HT1080 (cell line): Measurements from ENCODE around the gene CTSZ. TPM values are rescaled to one million over a fixed set of nuclear protein-coding genes. Genes with fewer than 3 reads are reported as not detected.
"Not testable (repeated sequence)": the region's sequence is repeated elsewhere in the genome, so short reads cannot be mapped to it uniquely, and the experiment has no call there.

Experiments
- DNase-seq: peaks from one replicate; pipeline ENCODE4 v3.0.0-alpha.2; 2015; ENCODE audit warnings: low read depth
- total RNA-seq: library from RNA; depleted of rRNA; stranded (reverse); fragments of >200 nt; shearing (Covaris generic); gene quantifications from 2 replicates; pipeline ENCODE4 v1.2.3, GENCODE V29; 2014

CTSZ gene
- total RNA-seq, 1 experiment from 2014 or later: 110 TPM

- DNase-seq: no peak
Observed at GRCh38 chr20:59014680-59015389, 7.8 kb upstream of the CTSZ start.

DNA sequence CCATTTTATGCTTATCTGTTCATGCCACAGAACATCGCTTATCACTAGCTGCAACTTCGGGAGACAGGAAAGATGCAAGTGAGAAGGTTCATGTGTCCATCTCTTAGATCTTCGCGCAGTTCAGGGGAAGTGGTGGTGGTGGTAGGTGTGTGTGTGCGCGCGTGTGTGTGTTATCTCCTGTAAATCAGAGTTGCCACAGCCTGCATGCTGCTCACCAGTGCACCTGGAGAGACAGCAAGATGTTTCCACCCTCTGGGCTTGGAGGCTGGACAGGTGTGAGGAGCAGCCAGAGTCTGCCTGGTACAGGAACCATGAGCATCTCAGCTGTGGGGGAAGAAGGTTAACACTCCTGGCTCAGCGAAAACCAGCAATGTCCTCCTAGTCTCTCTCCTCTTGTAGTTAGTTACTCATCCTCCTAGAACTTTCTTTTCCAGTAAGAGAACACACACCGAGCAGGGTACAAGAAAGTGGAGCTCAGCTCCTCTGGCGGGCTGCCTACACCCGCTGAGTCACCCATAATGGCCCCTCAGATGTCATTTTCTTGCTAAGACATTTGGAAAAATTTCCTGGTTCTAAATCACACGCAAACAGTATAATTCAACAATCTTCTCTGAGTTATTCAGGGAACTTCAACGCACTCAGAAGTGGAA lies 7.0 kb upstream of the CTSZ start:
- DNase-seq: peak; percentile 27

DNA sequence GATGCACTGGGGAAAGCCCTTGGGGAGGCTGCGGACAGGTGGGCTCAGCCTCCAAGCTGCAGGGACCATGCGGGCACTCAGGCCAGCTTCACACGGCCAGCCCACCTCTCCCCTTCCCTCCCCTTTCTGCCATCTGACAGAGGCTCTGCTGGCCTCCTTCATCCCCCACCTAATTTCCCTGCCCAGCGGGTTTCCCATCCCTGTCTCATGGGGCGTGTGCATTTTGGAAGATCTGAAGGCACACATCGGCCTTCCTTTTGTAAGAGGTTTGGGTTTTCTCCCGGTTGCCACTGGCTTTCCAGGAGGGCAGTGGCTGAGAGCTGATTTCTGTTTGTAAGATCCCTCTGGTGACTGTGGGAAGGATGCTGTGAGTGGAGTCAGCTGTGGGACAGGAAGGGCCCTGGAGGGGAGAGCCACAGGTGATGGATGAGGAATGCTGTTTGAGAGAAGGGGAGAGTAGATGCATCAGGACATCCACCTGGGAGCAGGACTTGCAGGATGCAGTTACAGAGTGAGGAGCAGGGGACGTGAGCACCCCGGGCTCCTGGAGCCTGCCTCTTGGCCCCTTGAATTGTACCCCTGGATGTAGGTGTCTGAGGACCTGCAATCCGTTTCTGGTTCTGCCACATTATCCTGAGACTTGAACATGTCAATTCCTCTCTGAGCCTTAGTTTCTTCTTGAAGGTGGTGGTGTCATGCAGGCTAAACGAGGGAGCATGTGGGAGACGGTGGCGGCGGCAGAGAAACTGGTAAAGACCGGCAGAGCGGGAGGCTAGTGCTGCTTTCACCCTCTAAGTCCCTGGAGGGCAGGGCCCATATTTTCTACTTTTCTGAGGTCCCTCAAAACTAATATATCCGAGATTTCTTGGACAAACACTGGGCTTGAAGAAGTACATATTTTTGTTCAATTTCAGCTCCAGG lies 6.2 kb upstream of the CTSZ start:
- no peak for DNase-seq

DNA sequence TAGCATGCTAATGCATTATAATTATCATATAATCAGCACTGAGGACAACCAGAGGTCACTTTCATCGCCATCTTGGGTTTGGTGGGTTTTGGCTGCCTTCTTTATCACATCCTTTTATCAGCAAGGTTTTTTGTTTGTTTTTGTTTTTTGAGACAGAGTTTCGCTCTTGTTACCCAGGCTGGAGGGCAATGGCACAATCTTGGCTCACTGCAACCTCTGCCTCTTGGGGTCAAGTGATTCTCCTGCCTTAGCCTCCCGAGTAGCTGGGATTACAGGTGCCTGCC lies 4.8 kb upstream of the CTSZ start:
- not testable (repeated sequence) for DNase-seq

DNA sequence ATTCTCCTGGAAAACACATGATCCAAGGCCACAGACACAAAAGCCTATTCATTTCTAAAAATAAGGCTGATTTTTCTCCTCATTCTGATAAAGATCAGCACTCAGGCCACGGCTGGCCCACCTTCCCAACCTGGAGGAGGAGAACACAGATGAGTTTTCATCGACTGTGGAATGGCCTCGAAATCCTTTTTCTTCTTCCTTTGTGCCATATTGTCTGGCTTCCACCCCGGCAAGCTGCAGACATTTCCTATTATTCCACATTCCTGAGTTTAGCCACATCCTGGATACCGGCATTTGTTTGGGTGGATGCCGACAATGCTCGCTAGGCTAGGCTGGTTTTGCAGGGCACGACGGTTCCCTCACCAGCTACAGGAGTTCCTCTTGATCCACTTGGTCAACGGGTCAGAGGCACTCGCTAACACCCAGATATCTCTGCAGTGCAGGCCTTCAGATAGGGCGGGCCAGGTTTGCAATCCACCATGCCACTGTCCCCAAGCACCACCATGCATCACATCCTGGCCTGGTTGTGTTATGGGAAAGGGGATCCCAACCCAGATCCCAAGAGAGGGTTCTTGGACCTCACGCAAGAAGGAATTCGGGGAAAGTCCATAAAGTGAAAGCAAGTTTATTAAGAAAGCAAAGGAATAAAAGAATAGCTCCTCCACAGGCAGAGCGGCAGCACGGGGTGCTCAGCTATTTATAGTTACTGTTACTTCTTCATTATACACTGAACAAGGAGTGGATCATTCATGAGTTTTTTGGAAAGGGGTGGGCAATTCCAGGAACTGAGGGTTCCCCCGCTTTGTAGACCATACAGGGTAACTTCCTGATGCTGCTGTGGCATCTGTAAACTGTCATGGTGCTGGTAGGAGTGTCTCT lies 4.2 kb upstream of the CTSZ start:
- peak; percentile 89 for DNase-seq

GRCh38 chr20:59010321-59010994 lies 3.4 kb upstream of the CTSZ start:
- peak; percentile 30 for DNase-seq

GRCh38 chr20:59008715-59009336 lies 1.8 kb upstream of the CTSZ start:
- DNase-seq: no peak

- DNase-seq: no peak
Observed at GRCh38 chr20:59007665-59008511, 834 bp upstream of the CTSZ start.

- peak; percentile 14 for DNase-seq
Observed at GRCh38 chr20:59006167-59006863, 739 bp downstream of the CTSZ start.

GRCh38 chr20:59005523-59006166 lies 1.4 kb downstream of the CTSZ start:
- DNase-seq: no peak

DNA sequence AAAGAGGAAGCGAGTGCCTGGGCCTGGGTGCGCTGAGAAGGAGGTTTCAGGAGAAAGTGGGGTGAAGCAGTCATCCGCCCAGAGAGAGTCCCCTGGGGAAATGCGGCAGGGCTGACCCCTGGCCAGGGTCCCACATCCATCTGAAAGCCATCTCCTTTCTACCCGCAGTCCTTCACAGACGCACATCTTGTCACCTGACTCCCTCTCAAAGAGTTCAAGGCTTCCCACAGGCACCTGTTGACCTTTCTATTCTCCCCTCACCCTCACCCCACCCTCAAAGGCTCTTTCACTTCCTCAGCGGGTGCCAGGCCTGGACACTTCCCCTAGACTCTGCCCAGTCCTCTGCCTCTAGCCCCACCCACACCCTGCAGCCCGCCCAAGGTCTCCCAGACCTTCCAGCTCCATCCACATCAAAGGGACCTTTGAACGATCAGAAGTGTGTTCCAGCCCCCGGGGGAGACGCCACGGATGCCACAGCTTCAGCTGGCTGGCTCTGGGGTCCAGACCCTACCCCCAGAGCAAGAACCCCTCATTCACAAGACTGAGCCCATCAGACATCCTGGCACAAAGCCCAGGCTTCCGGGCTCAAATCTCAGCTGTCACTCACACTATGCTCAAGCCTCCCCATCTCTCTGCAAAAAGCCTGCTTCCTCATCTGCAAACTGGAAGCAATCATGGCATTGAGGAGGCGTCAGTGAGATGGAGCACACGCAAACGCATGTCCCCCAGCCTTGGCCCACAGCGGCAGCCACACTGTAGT lies 2.1 kb downstream of the CTSZ start:
- DNase-seq: no peak

DNA sequence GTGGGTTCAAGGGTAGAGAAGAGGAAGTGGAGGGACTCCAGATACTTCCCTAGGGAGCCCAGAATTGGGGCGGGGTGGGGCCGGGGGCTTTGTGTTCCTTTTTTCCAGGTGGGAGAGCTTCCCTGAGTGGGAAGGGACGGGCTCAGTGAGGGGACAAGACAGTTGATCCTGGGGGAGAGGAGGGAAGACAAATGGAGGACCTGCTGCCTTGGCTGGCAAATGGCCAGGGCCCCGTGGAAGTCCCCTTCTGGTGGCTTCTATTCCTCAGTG lies 2.6 kb downstream of the CTSZ start:
- no peak for DNase-seq

- DNase-seq: no peak
Observed at GRCh38 chr20:59003836-59004492, 3.1 kb downstream of the CTSZ start.

DNA sequence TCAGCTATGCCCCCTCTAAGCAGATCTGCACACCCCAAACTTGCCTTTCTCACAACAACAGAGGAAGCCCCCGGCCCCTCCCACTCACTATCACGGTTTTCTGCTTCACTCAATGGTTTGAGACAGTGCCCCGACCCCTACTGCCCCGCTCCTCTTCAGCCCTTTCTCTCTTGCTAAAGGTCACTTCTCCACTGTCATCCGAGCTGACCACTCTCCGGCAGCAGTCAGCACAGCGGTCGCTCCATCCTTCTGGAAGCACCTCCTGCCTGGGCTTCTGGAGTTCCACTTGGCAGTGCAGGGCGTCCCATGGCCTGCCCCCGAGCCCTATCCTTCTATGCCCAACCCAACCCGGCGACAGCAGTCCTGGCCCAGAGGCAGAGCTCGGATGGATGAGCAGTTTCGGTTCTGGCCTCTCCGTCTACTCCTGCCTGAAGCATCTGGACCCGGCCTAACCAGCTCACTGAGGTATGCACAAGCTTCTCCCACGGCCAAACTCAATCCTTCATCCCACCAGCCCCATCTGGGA lies 4.1 kb downstream of the CTSZ start:
- no peak for DNase-seq

DNA sequence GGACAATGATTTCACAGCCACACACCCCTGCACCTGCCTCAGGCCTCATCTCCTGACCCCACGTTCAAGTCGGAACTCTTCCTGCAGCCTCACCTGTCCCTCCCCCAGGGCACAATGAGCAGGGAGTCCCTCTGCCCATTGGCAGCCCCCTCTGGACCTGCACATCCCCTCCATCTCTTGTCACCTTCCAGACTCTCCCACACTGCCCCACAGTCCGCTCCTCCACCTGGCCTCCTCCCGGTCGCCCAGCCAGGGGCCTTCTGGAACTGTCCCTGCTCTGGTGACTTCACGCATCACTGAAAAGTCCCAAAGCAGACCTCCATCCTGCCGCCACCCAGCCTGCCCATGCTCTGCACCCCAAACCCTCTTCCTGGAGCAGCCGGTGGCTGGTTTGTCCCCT lies 4.7 kb downstream of the CTSZ start:
- no peak for DNase-seq

DNA sequence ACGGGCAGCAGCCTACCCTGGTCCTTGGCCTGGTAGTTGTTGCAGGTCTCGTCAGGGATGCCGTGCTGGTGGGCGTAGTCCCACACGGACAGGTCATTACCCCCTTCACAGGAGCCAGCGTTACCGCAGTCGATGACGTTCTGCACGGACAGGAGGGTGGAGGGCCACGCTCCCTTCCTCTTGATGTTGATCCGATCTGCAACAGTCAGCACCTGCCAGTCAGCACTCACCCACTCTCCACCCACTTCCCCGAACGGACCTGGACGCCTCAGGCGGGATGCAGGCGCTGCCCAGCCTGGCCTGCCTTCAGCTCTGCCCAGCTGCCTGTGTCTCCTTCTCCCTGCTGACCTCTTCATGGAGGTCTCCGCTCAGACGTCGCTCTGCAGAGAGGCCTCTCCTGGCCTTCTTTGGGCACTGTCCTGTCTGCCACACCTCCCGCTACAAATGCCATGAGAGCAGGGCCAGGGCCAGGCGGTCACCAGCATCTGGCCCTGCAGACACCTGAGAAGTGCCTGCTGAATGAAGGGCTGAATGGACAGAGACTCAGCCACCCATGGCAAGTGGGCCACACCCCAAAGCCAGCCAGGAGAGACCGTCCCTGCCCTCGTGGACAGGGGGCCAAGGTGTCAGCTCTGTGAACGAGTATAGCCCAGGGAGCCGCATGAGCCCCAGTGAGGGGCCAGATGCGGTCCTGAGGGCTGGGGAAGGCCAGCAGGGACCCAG lies 5.4 kb downstream of the CTSZ start:
- DNase-seq: no peak
